HG03442 (cell line): ENCODE data around the gene MIGA1.

ENCODE experiments used
- ATAC-seq: cut with Tn5 transposase; IDR thresholded peaks from one replicate; pipeline ENCODE4 v1.9.1; 2021; ENCODE audit warnings: mild to moderate bottlenecking, moderate library complexity; ENCODE audit not compliant: unreplicated experiment

The MIGA1 gene

DNA sequence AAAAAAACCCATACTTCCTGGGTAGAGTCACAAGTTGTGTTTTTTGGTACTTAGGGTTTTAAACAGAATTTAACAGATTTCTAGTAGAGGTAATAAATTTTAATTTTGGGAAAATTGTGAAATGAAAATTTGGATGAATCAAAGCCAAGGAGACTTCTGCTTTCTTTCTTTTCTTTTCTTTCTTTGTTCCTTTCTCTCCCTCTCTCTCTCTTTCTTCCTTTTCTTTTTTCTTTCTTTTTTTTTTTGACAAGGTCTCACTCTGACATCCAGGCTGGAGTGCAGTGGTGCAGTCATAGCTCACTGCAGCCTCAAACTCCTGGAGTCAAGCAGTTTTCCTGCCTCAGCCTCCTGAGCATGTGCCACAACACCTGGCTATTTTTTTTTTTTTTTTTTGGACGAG is 62.1 kb downstream of the MIGA1 start:
- no peak for ATAC-seq

DNA sequence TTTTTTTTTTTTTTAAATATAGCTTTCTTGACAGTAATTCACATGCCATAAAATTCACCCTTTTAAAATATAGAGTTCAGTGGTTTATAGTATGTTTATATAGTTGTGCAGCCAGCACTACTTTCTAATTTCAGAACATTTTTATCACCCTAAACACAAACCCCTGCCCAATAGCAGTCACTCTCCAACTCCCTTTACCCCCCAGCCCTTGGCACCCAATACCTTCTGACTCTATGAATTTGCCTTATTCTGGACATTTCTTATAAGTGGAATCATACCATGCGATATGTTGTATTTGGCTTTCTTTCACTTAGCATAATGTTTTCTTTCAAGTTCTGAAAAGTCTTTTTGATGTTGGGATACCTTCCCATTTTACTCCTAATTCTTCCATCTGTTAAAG is 66.5 kb downstream of the MIGA1 start:
- no peak for ATAC-seq

DNA sequence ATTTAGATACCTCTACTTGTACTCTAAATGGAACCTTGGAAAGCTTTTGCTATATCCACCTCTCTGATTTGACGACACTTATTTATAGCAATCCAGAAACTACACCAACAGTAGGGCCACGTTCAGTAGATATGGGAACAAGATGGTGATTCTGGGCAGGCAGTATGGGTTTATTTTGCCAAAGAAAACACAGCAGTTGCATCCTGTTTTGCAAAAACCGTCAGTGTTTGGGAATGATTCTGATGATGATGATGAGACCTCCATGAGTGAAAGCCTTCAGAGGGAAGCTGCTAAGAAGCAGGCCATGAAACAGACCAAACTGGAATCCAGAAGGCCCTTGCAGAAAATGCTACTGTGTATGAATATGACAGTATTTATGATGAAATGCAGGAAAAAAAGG is 67.5 kb downstream of the MIGA1 start:
- ATAC-seq = no peak

DNA sequence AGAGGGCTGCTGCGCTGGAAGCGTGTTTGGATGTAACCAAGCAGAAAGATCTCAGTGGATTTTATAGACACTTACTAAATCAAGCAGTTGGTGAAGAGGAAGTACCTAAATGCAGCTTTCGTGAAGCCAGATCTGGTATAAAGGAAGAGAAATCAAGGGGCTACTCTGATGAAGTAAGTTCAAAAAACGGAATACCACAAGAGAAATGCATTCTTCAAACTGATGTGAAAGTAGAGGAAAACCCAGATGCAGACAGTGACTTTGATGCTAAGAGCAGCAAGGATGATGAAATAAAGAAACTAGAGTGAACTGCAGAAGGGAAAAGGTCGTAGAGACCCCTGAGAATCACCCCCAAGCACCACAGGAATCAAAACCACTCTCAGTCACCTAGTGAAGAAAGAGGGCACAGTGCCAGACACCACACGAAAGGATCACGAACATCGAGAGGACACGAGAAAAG is 68.2 kb downstream of the MIGA1 start:
- ATAC-seq = no peak

DNA sequence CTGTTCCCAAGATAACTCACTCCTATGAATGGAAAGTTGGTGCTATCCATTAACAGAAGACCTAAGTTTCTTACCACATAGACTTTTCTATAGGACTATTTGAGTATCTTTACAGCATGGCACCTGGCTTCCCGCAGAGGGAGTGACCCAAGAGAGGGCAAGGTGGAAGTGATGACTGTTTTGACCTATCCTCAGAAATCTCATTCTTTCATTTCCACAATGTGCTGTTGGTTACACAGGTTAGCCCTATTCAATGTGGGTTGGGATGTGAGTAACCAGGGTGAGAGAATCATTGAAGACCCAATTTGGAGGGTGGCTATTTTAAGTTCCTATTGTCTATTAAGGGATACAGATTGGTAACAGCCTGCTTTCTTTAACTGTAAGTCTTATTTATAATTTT is 70.6 kb downstream of the MIGA1 start:
- ATAC-seq = no peak

DNA sequence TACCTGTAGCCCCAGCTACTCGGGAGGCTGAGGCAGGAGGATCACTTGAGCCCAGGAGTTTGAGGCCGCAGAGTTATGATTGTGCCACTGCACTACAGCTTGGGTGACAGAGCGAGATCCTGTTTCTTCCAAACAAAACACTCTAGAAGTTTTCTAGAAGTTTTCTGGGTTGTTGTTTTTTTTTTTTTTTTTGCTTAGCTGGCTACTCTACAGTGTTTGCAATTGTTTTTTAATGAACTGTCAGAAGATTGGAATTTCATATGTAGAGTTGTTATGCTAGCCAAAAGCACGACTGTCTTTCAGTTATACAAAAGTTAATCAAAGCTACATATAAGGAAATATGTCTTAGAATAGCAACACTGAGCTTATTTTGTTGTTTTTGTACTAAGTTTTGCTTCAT is 78.1 kb downstream of the MIGA1 start:
- no peak for ATAC-seq

DNA sequence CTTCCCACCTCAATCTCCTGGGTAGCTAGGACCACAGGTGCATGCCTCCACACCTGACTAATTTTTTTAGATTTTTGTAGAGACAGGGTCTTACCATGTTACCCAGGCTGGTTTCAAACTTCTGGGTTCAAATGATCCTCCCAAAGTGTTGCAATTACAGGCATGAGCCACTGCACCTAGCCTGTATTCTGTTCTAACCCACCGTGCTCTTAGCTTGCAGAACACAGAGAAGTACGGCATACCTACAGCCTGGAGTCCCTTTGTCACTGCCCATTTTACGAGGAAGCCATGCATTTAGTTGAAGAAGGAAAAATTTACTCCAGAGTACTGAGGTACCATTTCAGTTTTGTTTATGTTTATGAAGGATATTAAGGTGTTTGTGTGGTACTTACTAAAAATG is 79.3 kb downstream of the MIGA1 start:
- ATAC-seq = no peak

DNA sequence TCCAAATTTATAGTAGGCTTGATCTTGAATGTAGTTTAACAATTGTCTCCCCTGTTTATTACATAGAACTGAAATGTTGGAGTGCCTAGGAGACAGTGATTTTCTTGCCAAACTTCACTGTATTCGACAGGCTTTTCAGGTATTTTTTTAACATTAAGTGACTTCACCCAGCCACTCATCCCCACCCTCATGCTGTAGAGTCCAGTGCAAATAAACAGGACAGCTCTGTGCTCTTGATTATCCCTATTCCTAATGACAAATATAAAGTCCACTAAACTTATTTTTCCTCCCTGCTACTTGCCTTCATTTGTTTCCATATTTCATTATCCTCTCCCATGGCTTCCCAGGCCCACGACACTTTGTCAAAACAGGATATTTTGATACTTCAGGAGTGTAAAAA is 79.8 kb downstream of the MIGA1 start:
- ATAC-seq = no peak

DNA sequence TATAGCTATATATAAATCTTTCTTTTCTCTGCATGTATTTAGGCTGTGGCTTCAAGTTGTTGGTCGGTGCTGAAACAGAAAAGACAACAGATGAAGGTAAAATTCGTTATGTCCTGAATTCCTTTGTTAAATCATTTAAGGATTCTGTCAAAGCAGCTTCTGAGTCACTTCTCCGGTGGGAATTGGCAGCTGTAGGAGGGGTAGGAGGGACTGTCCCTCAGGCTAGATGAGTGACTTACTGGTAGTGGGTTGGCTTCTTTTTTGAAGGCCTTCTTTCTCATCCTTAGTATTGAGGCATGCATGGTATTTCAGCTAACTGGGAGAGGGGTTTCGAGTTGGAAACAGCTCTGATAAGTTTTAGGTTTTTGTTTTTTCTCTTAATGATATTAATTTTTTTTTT is 86.8 kb downstream of the MIGA1 start:
- no peak for ATAC-seq

DNA sequence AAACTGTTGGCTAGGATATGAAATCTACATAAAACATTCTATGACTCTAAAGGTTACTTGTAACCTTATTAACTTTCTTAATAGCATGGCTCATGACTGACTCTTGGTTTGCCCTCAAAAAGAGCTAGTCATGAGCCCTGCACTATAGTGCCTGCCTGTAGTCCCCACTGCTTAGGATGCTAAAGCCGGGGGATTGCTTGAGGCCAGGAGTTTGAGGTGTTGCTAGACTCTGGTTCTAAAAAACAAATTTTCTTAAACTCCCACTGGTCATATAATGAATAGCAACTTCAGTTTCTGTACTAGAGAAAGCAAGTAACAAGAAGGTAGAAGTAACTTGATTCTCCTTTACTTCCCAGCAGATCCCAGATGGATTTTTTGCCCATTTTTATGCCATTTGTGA is 93.2 kb downstream of the MIGA1 start:
- ATAC-seq = no peak

DNA sequence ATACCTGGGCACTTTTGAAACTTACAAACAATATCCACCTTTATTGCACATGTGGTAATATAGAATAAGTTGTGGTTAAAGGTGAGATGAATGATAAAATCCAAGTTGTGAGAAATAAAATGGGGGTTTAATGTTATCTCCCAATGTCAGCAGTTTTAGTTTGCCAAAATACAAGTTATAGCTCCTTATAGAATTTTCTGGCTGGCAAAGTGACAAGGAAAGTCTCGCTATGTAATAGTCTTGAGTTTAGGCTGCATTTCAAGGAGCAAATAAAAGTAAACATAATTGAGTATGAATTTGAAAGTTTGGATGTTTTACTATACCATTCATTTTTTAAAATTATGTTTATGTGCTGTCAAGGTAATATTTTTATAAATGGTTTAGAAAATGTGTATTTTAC is 94.0 kb downstream of the MIGA1 start:
- ATAC-seq = no peak

DNA sequence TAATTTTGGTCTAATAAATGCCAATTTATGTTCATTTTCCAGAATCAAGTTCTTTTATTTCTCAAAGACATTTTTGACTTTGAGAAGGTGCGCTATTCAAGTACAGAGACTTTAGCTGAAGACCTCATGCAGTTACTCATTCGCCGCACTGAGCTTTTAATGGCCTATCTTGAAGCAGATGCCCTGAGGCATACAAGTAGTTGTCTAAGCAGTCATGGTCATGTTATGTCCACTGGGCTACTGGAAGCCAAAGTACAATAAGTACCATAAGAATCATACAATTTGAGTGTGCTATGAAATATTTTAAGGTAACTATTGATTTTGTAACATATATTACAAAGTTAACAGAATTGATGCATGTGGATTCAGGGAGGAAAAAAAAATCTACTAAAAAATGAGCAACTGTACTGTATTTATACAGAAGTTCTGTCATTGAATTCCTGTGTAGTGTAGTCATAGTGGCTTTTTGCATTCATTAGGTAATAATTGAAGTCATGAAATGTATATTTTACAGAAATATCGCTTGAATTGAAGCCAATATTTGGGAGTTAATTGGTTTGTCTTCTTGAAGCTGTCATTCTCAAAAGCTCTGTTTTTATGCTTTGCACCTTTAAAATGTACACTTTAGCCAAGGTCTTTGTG is 95.5 kb downstream of the MIGA1 start:
- ATAC-seq = no peak

DNA sequence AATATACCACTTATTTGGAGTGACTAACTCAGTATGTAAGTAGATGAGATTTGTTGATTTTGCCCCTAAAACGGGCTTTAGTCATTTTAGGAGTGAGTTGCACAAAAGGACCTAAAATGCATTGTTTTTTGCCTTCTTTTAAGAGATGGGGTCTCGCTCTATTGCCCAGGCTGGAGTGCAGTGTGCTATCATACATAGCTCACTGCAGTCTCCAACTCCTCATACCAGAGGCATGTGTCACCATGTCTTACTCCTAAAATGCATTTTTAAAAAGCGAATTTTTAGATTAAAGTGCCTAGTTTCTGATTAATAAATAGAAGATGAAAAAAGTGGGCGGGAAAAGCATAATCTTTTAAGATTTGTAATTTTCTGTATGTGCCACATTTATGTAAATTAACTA is 97.4 kb downstream of the MIGA1 start:
- ATAC-seq = no peak

DNA sequence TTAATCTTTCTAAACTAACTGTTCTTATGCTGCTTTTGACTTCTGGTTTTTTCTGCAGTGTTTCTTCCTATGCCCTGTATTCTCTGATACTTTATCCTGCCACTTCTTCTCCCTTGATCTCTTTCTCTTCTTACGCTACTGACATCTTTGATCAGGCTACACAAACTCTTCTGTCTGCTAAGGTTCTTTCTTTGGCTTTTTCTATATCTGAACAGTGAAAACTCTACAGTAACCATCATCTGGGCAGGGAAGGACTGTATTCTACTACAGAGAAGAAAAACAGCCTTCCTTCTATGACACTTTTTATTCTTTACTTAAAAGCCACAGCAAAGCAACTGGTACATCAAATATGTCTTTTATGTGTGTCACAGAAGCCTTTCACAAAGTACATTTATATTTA is 101.6 kb downstream of the MIGA1 start:
- ATAC-seq = no peak

DNA sequence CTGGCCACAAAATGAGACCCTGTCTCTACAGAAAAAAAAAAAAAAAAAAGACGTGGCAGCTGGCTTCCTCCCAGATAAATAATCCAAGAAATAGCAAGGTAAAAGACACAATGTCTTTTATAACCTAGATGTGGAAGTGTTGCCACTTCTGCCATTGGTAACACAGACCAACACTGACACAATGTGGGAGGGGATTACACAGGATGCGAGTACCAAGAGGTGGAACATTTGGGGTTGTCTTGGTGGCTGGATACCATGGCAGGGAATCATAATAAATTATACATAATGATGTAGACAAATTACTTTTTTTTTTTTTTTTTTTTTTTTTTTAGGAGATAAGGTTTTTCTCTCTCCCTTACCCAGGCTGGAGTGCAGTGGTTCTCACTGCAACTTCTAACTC is 103.0 kb downstream of the MIGA1 start:
- no peak for ATAC-seq

DNA sequence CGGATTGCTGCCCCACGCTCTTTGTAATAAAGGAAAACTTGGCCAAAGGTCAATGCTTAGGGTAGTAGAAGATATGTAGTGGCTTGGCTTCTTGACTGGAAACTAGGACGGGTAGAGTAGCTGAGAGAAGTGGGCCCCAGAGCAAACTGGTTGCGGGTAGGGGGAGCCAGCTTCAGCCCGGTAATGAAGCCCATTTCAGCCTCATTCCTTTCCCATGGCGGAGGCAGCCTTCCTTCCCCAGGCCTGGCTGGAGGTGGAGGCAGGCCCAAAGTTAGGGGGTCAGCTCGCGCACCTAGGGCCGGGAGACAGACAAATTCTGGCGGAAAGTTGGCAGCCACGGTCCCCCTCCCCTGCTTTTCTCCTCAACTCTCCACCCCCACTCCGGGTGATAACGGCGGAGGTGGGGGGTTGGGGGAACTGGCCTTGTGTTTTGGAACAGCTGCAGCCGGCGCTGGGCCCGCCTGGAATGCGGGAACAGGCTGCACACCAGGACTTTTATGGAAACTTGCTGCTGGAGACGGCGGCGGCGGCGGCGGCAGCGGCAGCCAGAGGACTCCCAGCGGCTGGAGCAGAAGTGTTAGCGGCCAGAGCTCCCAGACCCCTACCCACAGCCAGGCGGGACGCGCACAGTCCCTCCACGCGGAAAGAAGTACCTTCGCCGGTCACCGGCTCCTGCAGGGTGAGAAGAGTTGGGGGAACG is 108.8 kb downstream of the MIGA1 start, which contains the start of gene NEXN:
TSS of gene NEXN (plus strand) at position 544 of the 700 bp plus-strand sequence. CDS start 27,483 bp downstream, outside the sequence.
- peak; percentile 21 for ATAC-seq

DNA sequence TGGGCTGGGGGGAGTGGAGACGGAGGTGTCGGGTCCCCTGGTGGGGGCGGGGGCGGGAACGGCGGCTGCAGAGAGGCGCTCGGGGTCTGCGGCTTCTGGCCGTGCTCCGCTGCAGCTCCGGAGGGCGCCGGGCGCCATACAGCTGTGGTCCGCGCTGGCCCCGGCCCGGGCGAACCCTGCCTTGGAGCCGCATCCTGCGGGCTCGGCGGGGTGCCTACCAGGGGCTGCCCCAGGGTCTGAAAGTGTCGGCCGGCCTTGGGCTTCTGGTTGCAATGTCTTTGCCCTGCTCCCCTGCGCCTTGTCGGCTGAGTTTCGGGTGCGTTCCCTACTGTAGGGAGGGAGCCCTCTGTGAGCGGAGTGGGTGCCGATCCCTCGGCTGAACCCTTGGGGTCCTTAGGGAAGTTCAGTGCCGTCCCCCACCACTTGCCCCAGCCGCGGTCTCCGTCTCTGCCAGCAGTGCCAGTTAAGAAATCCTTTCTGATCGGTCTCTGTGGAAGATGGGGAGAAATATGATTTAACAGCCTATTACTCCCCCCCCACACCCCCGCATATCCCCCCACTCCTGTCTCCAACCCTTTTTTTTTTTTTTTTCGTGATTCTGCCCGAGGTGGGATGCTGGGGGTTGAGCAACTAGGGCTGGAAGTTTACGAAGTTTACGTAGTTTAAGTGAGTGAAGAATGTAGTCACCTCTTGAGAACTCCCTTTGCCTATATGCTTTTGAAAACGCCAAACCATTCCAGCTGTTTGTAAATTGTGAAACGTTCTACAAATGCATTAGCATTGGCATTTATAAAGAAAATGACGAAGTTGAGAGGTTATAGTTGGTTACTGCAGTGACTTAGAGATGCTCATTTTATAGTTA is 109.6 kb downstream of the MIGA1 start:
- peak; percentile 59 for ATAC-seq

DNA sequence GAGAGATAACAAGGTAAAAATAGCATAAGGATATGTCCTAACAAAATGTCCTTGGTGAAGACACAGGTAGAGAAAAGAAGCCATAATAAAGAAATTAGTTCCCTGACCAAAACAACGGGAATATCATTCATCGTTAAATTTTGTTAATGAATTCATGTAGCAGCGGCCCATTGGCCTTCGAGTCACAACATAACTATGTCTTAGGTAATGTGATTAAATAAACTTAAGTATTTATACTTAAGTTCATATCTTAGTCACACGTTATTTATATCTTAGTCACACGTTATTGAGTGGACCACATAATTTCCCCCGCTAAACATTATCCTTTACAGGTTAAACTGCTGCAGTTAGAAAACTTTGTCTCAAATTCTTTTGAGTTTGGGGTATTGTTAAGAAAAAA is 110.2 kb downstream of the MIGA1 start:
- no peak for ATAC-seq

DNA sequence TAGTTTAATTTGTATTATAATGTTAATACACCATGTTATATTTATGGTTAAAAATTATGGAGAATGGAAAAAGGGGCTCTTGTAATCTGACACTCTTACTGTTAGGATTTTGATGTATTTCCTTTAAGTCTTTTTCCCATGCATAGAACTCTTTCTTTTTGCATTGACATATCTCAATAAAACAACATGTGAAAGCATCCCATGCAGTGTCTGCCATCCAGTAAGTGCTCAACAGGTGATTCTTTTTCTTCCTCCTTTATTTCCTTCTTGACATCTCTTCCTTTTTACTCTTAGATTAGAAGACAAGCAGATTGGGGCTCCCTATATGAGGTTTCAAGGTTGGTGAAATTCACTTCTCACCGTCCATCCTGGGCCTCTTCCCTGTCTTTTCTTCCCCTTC is 111.8 kb downstream of the MIGA1 start:
- no peak for ATAC-seq

DNA sequence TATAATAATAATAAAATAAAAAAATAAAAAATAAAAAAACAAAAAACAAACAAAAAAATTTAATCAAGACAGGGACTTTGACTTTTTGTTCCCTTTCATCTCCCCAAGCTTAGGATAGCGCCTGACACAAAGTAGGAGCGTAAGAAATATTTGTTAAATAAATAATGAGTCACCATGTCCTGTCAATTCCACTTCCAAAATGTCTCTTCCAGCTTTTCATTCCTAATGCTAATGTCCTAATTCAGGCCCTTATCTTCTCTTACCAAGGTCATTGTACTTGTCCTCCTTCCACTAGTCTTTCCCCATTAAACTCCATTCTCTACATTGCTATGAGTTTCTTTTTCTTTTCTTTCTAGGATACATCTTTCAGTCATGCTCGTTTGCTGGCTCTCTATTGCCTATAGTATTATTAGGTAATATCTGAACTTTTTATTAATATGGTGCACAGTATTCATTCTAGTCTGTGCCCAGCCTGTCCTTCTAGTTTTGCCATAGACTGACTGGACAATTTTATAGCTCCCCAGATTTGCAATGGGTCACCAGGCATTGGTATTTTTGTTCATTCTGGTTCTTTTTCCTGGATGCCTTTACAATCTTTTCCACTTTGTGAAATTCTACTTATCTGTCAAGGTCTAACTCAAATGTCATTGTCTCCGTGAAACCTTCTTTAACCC is 120.3 kb downstream of the MIGA1 start:
- ATAC-seq = no peak

DNA sequence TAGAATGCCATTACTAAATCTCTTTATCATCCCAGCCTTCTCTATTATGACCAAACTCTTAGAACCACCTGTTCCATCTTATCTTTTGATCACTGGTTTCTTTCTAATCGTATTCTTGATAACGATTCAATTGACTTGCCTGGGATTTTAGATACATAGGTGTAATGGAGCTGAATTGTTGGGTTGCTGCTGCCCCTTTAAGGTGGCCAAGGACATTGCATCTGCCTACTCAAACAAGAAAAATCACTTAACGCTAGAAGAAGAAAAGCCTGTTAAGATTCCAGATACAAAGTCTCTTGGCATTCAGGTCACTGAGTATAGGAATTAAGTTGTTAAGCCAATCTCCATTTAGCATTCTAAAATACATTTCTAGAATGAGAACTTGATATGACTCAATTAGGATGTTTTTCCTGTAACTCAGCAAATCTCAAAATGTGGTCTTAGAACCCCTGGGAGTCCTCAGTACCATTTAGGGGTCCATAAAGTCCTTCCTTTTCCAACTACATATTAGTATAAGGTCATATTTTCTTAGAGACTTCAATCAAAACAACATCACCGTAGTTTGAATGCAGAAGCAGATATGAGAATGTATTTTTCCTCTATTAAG is 121.3 kb downstream of the MIGA1 start:
- ATAC-seq = no peak
